DMS153 treated with DMSO at 0.1 percent for 48 hours (cell line): Measurements from ENCODE around the gene COG4.
"Not testable (repeated sequence)": the region's sequence is repeated elsewhere in the genome, so short reads cannot be mapped to it uniquely, and the experiment has no call there.

Experiments used
- DNase-seq: peaks from one replicate; lab custom pipeline; 2025; ENCODE audit not compliant: unreplicated experiment; lab: John Stamatoyannopoulos, UW

COG4 gene

GRCh38 chr16:70523076-70523742 is at the start of gene COG4:
TSS of gene COG4 (minus strand) at chr16:70523554. CDS start at chr16:70523543, 11 bp downstream.
- DNase-seq: peak; percentile 98

- DNase-seq: no peak
Observed at GRCh38 chr16:70572926-70573270, 49.5 kb upstream of the COG4 start.

GRCh38 chr16:70572050-70572925 is 48.9 kb upstream of the COG4 start:
- DNase-seq: no peak

- no peak for DNase-seq
Observed at GRCh38 chr16:70571623-70572022, 48.3 kb upstream of the COG4 start.

GRCh38 chr16:70570967-70571570 is 47.7 kb upstream of the COG4 start:
- DNase-seq: no peak

GRCh38 chr16:70569752-70570151 is 46.4 kb upstream of the COG4 start:
- DNase-seq: no peak

- no peak for DNase-seq
Observed at GRCh38 chr16:70568601-70569237, 45.4 kb upstream of the COG4 start.

- DNase-seq: no peak
Observed at GRCh38 chr16:70565053-70565452, 41.7 kb upstream of the COG4 start.

GRCh38 chr16:70563636-70564035 is 40.3 kb upstream of the COG4 start:
- DNase-seq: no peak

- DNase-seq: no peak
Observed at GRCh38 chr16:70561623-70562022, 38.3 kb upstream of the COG4 start.

GRCh38 chr16:70556063-70556462 is 32.7 kb upstream of the COG4 start:
- no peak for DNase-seq

- no peak for DNase-seq
Observed at GRCh38 chr16:70553645-70554044, 30.3 kb upstream of the COG4 start.

GRCh38 chr16:70552675-70553074 is 29.3 kb upstream of the COG4 start:
- no peak for DNase-seq

- no peak for DNase-seq
Observed at GRCh38 chr16:70551788-70552187, 28.4 kb upstream of the COG4 start.

- DNase-seq: no peak
Observed at GRCh38 chr16:70550082-70550481, 26.7 kb upstream of the COG4 start.

- no peak for DNase-seq
Observed at GRCh38 chr16:70548936-70549335, 25.6 kb upstream of the COG4 start.

GRCh38 chr16:70544548-70544947 is 21.2 kb upstream of the COG4 start:
- DNase-seq: no peak

GRCh38 chr16:70540994-70541393 is 17.6 kb upstream of the COG4 start:
- DNase-seq: no peak

GRCh38 chr16:70534971-70535370 is 11.6 kb upstream of the COG4 start:
- no peak for DNase-seq

- not testable (repeated sequence) for DNase-seq
Observed at GRCh38 chr16:70529954-70530353, 6.6 kb upstream of the COG4 start.

GRCh38 chr16:70529051-70529777 is 5.9 kb upstream of the COG4 start:
- DNase-seq: no peak
